Measurements from ENCODE around the gene CACNA1C.

The CACNA1C gene

DNA sequence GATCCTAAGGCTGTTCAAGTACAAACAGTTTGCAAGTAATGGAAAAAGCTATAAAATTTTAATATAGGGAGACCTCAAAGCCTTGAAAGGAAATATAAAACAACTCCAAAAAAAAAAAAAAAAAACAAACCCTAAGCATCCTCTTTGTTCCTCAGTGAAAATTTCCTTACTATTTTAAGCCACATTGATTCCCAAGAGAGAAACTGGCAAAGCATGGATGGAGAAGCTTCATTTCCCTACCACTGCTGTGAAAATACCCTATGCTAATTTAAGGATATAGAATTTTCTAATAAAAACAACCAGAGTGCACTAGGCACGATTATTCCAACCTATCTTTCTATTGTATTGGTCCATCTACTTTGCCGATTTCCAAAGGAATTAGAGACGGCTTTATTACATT is 283.1 kb downstream of the CACNA1C start:
- no peak for DNase-seq (ENCODE audit: low read depth in 2 of 2, low spot score in 1 of 2)

DNA sequence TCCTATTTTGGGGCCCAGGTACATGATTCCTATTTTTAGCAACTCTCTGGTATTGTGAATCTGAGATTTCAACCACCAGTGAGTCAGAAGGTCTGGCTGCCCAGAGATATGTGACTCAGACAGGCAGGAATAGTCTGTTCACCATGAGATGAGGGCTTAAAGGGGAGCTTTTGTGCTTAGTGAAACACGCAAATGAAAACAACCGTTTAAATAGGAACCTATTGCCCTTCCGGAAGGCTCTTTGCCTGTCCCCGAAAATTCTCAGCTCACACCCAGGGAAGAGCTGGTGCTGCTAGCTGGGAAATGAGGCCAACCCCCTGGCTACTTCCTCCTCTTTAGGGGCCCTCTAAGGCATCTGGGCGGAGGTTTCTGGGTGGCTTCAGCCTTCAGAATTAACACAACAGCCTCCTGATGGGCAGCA is 283.6 kb downstream of the CACNA1C start:
- no peak for DNase-seq (ENCODE audit: low read depth in 2 of 2, low spot score in 1 of 2)

GRCh38 chr12:2337031-2338010 is 284.5 kb downstream of the CACNA1C start:
- no peak for DNase-seq (ENCODE audit: low read depth in 2 of 2, low spot score in 1 of 2)

- DNase-seq (ENCODE audit: low read depth in 2 of 2, low spot score in 1 of 2), result no peak
Observed at GRCh38 chr12:2338381-2338780, 285.6 kb downstream of the CACNA1C start.

DNA sequence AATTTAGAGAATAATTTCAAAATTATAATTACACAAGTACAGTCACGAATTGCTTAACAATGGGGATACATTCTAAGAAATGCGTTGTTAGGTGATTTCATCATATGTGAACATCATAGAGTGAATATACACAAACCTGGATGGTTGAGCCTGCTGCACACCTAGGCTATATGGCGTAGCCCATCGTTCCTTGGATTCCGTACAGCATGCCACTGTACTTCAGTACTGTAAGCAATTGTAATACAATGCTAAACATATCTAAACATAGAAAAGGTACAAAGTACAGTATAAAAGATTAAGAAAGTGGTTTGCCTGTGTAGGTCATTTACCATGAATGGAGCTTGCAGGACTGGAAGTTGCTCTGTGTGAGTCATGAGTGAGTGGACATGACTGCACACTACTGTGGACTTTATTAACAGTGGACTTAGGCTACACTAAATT is 286.2 kb downstream of the CACNA1C start:
- no peak for DNase-seq (ENCODE audit: low read depth in 2 of 2, low spot score in 1 of 2)

- no peak for DNase-seq (ENCODE audit: low read depth in 2 of 2, low spot score in 1 of 2)
Observed at GRCh38 chr12:2341051-2341751, 288.4 kb downstream of the CACNA1C start.

DNA sequence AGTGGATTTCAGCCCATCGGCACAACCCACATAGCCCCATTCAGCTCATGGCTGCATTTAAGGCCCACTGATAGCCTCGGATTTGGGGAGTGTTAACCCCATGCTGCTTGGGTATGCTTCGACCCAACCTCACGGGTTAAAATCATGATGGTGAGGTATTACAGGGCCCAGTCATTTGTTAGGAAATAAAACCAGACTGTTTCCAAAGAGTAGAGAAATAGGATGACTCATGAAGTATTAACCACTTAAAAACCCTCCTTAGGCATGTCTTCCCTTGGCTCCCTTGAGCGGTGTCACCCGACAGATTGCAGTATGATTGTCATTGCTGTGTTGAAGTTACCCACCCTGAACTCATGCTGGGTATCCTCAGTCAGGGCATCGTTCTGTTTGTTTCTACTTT is 289.1 kb downstream of the CACNA1C start:
- no peak for DNase-seq (ENCODE audit: low read depth in 2 of 2, low spot score in 1 of 2)

- DNase-seq (ENCODE audit: low read depth in 2 of 2, low spot score in 1 of 2), result no peak
Observed at GRCh38 chr12:2343681-2344080, 290.9 kb downstream of the CACNA1C start.

DNA sequence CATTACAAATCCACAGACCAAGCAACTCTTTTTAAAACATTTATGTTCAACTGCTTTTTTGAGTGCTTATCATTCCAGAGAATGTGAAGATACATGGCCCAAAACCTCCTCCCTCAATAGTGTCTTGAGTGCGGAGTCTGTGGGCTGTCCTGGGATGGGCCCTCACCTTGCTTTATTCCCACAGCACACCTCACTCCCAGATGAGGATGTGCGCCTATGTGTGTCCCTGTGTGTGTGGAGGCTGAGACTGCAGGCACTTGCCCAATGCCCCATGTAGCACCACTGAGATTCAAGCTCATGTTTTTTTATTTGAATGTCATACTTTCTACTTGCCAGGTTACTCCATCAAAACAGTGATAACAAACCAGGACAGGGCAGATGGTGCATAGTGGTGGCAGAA is 291.7 kb downstream of the CACNA1C start:
- no peak for DNase-seq (ENCODE audit: low read depth in 2 of 2, low spot score in 1 of 2)

DNA sequence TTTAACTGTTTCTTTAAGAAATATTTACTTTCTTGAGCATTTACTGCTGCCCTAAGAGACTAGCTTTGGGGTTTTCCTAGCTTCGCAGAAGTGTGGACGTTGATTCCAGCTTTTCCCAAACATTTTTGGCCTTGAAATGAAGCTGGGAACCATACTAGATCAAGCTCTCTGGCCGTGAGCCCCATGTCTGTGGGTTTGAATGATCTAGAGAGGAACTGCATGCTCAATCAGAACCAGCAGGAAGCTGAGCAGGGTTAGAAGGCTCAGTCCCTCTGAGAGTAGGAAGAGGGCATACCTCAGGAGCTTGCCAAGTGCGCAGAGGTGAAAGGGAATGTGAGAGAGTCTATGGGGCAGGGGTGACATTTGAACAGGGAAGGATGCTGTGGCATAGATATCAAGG is 292.1 kb downstream of the CACNA1C start:
- DNase-seq (ENCODE audit: low read depth in 2 of 2, low spot score in 1 of 2), result no peak

- no peak for DNase-seq (ENCODE audit: low read depth in 2 of 2, low spot score in 1 of 2)
Observed at GRCh38 chr12:2345902-2346301, 293.1 kb downstream of the CACNA1C start.

DNA sequence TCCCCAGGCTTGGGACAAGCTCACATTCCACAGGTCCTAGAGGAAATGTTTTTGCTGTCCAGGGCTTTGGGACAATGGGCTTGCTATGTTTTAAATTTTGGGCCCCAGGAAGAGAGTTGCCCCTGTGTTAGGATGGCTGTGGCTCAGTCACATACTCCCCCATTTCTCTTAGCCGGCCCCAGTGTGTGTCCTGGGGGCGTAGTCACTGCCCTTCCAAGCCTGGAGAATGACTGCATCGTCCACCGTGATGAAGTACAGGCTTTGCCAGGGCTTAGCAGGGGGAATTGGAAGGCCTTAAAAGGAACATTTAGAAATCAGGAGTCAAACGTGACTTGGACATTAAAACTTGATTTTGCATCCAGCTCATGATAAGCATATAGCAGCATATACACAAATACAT is 293.6 kb downstream of the CACNA1C start:
- no peak for DNase-seq (ENCODE audit: low read depth in 2 of 2, low spot score in 1 of 2)

DNA sequence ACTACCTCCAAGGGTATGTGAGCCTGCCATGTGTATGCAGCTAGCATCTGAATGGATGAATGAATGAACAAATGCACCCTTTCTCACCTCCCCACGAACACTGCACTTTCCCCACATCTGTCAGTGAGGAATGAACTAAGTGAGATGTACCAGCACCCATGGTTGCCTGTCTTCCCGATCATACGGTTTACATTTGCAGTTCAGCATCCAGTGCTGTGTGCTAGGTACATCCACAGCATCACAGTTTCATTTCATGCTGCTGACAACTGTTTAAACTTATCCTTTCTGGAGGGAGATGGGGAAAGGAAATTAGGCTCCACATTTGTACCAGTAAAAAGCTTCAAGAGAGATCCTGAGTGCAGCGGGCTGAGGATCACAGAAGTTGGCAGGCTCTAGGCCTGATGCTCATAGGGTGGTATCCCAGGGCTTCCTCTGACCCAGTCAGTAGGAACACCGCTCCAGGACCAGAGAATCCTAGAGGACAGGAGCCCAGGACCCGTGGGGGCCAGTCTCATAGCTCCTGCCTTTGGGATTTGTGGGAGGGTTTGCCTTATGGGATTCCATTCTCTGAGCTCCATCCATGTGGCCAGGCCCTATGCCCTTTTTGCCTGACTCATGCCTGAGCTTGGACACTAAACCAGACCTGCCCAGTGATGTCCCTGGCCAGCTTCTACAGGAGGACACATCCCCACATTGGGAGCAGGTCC is 294.5 kb downstream of the CACNA1C start:
- no peak for DNase-seq (ENCODE audit: low read depth in 2 of 2, low spot score in 1 of 2)

DNA sequence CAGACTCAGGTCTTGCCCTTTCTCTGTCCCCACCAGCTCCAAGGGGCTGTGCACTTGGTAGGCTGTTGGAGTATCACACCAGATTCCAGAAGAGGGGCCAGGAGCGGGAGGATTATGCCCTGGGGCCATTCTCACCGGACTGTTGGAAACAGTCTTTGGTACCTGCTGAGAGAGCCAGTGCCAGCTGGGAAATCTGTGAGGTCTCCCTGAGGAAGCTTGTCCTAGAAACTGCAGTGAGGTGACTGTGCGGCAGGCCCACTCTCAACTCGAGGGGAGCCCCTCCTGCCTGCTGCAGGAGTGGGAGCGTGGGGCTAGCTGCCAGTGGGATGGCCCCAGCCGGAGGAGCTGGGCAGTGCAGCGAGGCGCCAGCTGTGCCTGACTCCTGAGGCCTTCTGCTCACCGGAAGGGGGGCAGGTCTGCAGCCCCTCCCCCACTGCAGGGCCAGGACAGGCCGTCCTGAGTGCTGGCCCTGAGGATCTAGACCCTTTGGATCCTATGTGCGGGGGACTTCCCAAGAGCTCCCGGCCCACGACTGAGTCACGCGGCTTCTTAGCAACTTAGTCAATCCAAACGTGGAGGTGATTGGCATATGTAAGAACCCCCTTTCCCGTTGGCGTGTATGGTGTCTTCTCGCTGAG is 295.2 kb downstream of the CACNA1C start:
- DNase-seq (ENCODE audit: low read depth in 2 of 2, low spot score in 1 of 2), result no peak

- no peak for DNase-seq (ENCODE audit: low read depth in 2 of 2, low spot score in 1 of 2)
Observed at GRCh38 chr12:2348482-2348852, 295.7 kb downstream of the CACNA1C start.

- DNase-seq (ENCODE audit: low read depth in 2 of 2, low spot score in 1 of 2), result no peak
Observed at GRCh38 chr12:2351161-2351560, 298.4 kb downstream of the CACNA1C start.

DNA sequence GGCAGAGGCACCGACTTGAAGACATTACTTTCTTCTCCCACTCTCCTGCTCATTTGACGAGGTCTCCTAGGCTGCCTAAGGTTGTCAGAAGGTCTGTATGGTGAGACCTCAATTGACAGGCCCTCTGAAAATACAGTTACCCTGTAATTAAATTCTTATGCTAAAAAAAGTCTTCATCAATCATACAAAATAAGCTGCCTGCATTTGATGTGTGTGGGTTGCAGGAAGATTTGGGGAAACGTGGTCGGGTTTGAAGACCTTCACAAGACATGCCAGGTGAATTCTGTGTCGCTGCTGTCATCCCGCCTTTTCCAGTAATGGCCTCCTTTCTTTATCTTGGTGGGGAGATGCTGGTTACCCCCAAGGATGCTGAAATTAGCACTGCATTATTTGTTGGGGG is 299.4 kb downstream of the CACNA1C start:
- DNase-seq (ENCODE audit: low read depth in 2 of 2, low spot score in 1 of 2), result no peak

- DNase-seq (ENCODE audit: low read depth in 2 of 2, low spot score in 1 of 2), result no peak
Observed at GRCh38 chr12:2353281-2353680, 300.5 kb downstream of the CACNA1C start.

DNA sequence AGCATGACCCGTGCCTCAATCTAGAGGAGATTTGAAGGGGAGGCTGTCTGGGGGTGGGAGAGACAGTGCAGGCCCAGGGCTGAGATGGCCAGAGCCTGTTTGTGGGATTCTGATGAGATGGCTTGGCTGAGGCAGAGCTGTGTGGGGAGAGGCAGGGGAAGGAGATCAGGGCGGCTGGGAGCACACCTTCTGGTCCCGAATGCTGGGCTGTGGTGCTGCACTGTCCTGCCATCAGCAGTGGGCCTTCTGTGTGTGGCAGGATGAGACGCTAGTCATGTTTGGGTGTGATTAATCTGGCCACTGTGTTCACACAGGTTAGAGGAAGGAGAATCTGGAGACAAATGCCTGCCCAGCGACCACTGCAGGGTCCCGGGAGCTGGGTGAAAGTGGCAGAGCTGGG is 300.9 kb downstream of the CACNA1C start:
- no peak for DNase-seq (ENCODE audit: low read depth in 2 of 2, low spot score in 1 of 2)

DNA sequence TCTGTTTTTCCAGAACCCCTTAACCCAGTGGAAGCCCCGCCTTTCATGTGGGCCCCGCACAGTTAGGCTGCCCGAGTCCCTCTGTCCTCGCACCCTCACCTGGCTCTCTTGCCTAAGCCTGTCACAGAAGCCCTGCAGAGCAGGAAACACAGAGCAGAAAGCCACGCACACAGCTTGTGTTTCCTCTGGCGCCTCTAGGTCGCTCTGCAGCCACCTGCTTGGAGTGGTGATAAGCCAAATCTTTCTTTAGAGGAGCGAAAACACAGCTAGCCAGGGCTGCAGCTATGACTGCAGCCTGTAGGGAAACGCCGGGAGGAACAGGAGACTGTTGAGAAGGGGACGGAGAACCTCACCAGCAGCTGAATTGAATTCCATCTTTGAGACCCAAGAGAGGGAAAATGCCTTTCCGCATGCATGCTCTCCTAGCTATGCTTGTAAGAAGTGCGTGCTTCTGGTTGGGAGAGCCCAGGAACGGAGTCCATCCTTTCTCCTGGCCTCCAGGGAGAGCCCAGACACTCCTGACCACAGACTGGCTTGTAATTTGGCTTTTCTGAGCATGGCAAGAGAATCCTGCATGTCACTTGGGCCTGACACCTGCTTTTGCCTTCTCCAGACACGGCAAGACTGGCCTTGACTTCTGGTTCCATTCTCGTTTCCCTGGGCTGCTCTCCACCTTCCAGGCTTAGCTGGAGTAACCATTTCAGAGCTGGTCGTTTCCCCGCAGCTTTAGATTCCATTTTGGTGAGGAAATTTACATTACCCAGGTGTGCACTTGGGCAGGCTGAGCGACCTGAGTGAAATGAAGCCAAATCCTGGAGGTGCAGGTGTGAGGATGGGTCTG is 301.6 kb downstream of the CACNA1C start:
- no peak for DNase-seq (ENCODE audit: low read depth in 2 of 2, low spot score in 1 of 2)
